AG04450 (cell line): ENCODE measurements around the gene C9orf72. TPM values are rescaled to one million over a fixed set of nuclear protein-coding genes. Genes with fewer than 3 reads are reported as not detected.
"Not testable (repeated sequence)": the region's sequence is repeated elsewhere in the genome, so short reads cannot be mapped to it uniquely, and the experiment has no call there.

Experiments
- CTCF ChIA-PET: fragments of 300-600, 350-600 bp; formaldehyde crosslinking; extraction: SDS; loops from one replicate; lab custom pipeline; 2022; ENCODE audit warnings: antibody characterized with exemption, inconsistent platforms; lab: Charles Lee
- POLR2A ChIA-PET: fragments of 350-600 bp; formaldehyde crosslinking; extraction: SDS; loops from one replicate; lab custom pipeline; 2021; ENCODE audit warnings: antibody characterized with exemption, inconsistent platforms; lab: Yijun Ruan, JAX
- DNase-seq: peaks from one replicate; pipeline ENCODE4 v3.0.0-alpha.2; 2011; ENCODE audit warnings: low read depth, low spot score
- H3K27ac ChIP-seq: one replicate; pipeline ENCODE4 v1.5.1; 2012; ENCODE audit warnings: low read depth, low read length, control low read depth
- H3K27me3 ChIP-seq: one replicate; pipeline ENCODE4 v1.6.0; 2012; ENCODE audit warnings: low read length; ENCODE audit not compliant: control insufficient read depth, insufficient read depth
- H3K4me3 ChIP-seq: 2 replicates; pipeline ENCODE4 v1.5.1; 2011; ENCODE audit warnings: mild to moderate bottlenecking, low read depth, low read length, control low read depth
- H3K9me3 ChIP-seq: 2 replicates; pipeline ENCODE4 v1.5.1; 2012; ENCODE audit warnings: low read length; ENCODE audit not compliant: control insufficient read depth, insufficient read depth
- polyA plus RNA-seq: library from polyadenylated mRNA; depleted of rRNA; stranded (reverse); fragments of >200 nt; gene quantifications from 2 replicates; pipeline ENCODE4 v1.2.3, GENCODE V29; 2011
- TF ChIP-seq, protein P1 (sequence below): IDR thresholded peaks from 2 replicates; pipeline ENCODE4 v1.5.1; 2011; ENCODE audit warnings: low read depth, low read length, control low read depth, inconsistent platforms

C9orf72 gene
- polyA plus RNA-seq, 1 experiment, result 4.6 TPM

DNA sequence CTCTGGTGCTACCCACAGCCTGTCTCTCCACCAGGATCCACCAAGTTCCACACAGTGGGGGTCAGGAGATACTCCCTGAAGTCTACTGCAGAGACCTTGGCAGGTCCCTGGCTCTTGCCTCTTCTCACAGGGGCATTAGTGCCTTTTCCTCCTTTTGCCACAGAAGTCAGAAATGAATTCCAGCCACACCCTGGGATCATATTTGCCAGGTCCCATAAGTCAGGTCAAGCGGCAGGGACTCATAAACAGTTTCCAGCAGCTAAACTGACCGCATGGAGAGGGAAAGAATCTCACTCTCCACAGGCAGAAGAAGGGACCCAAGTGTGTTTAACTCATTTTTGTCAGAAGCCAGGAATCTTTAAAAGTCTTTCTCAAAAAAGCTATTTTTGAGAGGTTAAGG, 62.5 kb downstream of the C9orf72 start:
- DNase-seq, result no peak
- TF ChIP-seq, protein P1, sequence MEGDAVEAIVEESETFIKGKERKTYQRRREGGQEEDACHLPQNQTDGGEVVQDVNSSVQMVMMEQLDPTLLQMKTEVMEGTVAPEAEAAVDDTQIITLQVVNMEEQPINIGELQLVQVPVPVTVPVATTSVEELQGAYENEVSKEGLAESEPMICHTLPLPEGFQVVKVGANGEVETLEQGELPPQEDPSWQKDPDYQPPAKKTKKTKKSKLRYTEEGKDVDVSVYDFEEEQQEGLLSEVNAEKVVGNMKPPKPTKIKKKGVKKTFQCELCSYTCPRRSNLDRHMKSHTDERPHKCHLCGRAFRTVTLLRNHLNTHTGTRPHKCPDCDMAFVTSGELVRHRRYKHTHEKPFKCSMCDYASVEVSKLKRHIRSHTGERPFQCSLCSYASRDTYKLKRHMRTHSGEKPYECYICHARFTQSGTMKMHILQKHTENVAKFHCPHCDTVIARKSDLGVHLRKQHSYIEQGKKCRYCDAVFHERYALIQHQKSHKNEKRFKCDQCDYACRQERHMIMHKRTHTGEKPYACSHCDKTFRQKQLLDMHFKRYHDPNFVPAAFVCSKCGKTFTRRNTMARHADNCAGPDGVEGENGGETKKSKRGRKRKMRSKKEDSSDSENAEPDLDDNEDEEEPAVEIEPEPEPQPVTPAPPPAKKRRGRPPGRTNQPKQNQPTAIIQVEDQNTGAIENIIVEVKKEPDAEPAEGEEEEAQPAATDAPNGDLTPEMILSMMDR, result no peak
- no peak overlapping the region for H3K27ac ChIP-seq
- no peak overlapping the region for H3K4me3 ChIP-seq
- H3K9me3 ChIP-seq, result no peaks in the 10 kb centered on the region
- ChIA-PET CTCF (no interaction called here), POLR2A (no interaction called here)
- no peaks in the 10 kb centered on the region for H3K27me3 ChIP-seq

DNA sequence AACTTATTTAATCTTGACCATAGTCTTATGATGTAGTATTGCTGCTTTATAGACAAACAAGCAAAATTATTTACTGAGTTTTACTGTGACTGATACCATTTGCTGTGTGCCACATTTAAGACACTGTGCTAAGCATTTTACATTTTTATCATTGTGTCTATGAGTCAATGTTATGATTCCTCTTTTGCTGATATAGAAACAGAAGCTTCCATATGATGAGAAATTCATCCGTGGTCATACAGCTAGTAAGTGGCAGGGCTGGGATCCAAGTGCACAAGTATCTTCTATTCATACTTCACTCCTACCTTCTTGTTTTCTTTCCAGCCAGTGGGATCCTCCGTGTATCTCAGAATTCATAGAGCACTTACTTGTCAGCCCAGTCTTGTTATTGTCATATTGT, 66.3 kb downstream of the C9orf72 start:
- ChIA-PET CTCF (no interaction called here), POLR2A (no interaction called here)
- H3K4me3 ChIP-seq, result no peak overlapping the region
- TF ChIP-seq, protein P1, result no peak
- H3K27me3 ChIP-seq, result no peaks in the 10 kb centered on the region
- no peak for DNase-seq
- no peaks in the 10 kb centered on the region for H3K9me3 ChIP-seq
- no peak overlapping the region for H3K27ac ChIP-seq

DNA sequence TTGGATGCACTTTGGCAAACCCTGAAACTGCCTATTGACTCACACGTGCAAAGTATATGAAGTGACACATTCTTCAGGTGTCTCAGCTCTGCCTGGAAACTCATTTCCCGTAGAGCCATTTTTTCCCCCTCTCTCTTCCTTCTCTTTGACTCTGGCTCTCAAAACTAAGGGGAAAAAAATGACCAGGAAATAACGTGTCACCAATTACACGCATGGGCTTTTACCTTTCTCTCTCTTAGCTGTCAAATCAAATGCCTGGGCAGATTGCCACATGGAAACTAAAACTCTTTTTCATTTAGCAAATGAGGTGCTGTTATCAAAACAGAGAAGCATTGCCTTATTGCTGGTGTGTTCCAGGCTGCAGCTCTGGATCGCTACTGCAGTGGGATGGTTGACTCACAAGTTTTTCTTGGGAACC, 67.5 kb downstream of the C9orf72 start:
- H3K4me3 ChIP-seq, result no peak overlapping the region
- TF ChIP-seq, protein P1, result no peak
- CTCF ChIA-PET, result no interaction called here
- H3K27me3 ChIP-seq, result no peaks in the 10 kb centered on the region
- no peak overlapping the region for H3K27ac ChIP-seq
- H3K9me3 ChIP-seq, result no peaks in the 10 kb centered on the region
- POLR2A ChIA-PET, result no interaction called here
- DNase-seq, result no peak

DNA sequence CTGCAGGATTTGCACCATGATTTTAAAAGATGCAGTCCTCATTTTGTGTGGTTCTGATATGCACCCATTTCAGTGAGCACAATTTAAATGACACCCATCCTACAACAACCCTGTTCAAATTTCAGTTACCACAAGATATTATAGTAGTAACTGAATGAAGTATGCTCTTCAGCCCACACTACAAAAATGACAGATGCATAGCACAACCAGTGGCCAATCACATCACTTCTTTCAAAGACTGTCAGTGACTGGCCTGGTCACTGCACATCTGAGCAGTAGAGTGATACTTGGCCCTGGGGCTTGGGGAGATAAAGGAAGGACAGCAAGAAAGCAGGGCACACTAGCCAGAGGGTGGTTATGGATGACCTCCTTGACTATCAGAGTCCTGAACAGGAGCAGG, 69.0 kb downstream of the C9orf72 start:
- Histone ChIP-seq H3K9me3 (no peaks in the 10 kb centered on the region), H3K27ac (no peak overlapping the region), H3K27me3 (peaks cover 2% of the 10 kb centered on the region), H3K4me3 (no peak overlapping the region)
- POLR2A ChIA-PET, result no interaction called here
- CTCF ChIA-PET, result no interaction called here
- TF ChIP-seq, protein P1, result no peak
- no peak for DNase-seq

DNA sequence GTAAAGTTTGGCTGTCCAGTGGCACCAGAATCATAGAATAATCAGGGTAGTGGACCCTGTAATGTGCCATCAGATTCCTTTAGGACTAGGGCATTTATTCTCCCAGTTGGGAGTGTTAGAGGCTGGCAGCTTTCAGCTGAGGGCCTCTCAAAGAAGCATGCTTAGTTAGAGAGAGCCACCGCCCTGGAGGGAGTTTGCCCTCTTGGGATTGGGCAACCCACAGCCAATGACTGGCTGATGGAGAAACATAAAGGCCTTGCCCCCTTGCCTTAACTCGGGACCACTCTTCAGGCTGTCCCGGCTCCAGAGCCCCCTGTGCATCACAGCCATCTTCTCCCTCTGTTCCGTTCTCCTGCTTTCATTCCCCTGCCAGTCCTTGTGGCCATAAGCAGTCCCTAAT, 69.7 kb downstream of the C9orf72 start:
- no peaks in the 10 kb centered on the region for H3K9me3 ChIP-seq
- no peak for DNase-seq
- H3K27me3 ChIP-seq, result peaks cover 2% of the 10 kb centered on the region
- TF ChIP-seq, protein P1, result no peak
- POLR2A ChIA-PET, result no interaction called here
- CTCF ChIA-PET, result no interaction called here
- no peak overlapping the region for H3K4me3 ChIP-seq
- H3K27ac ChIP-seq, result no peak overlapping the region

DNA sequence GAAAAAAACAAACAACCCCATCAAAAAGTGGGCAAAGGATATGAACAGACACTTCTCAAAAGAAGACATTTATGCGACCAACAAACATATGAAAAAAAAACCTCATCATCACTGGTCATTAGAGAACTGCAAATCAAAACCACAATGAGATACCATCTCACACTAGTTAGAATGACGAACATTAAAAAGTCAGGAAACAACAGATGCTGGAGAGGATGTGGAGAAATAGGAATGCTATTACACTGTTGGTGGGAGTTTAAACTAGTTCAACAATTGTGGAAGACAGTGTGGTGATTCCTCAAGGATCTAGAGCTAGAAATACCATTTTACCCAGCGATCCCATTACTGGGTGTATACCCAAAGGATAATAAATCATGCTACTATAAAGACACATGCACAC, 72.4 kb downstream of the C9orf72 start:
- POLR2A ChIA-PET, CTCF ChIA-PET, H3K4me3 ChIP-seq, H3K27ac ChIP-seq, H3K9me3 ChIP-seq, DNase-seq, H3K27me3 ChIP-seq: not testable (repeated sequence)
